GM18502 (cell line): ENCODE measurements around the gene FAM234A.

Experiments
- ATAC-seq: cut with Tn5 transposase; IDR thresholded peaks from one replicate; pipeline ENCODE4 v1.9.1; 2021; ENCODE audit warnings: mild to moderate bottlenecking; ENCODE audit not compliant: unreplicated experiment, poor library complexity

Gene FAM234A

DNA sequence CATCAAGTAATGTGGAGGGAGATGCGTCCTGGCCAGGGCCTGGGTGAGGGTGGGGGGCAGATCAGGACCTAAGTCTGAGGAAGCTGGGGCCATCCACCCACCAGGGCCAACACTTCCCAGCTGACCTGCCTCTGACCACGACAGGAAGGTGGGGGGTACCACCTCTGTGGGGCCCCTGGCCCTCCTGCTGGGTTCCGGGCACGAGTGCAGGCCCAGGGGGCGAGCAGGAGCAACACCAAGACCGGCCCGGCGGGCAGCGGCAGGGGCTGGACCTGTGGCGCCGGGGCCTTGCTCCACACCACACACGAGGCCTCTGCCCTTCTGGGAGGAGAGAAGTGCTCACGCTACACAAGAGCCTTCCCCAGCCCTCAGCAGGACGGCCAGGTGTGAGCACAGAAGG, 61.7 kb downstream of the FAM234A start:
- ATAC-seq: no peak

GRCh38 chr16:296806-297510, 62.3 kb downstream of the FAM234A start:
- no peak for ATAC-seq

DNA sequence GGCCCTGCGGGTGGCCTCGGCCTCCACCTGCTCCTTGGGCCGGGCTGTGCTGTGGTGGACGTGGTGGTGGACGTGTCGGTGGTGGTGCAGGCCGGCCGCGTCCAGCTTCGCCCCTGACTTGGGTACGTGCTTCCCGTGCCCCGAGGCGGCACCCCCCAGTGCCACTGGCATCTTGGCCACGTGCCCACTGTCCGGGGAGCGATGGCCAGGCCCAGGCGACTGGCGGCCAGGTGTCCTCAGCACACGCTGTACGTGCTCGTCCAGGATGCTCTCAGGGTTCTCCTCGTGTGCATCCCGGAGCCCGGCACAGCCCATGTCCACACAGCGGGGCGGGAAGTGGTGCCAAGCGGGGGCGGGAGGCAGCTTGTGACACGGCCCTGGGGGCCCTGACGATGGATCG, 63.2 kb downstream of the FAM234A start:
- no peak for ATAC-seq

GRCh38 chr16:301235-301634, 66.6 kb downstream of the FAM234A start:
- ATAC-seq: no peak

- ATAC-seq: no peak
Observed at GRCh38 chr16:301950-302349, 67.3 kb downstream of the FAM234A start.

GRCh38 chr16:303760-304505, 69.3 kb downstream of the FAM234A start:
- no peak for ATAC-seq

DNA sequence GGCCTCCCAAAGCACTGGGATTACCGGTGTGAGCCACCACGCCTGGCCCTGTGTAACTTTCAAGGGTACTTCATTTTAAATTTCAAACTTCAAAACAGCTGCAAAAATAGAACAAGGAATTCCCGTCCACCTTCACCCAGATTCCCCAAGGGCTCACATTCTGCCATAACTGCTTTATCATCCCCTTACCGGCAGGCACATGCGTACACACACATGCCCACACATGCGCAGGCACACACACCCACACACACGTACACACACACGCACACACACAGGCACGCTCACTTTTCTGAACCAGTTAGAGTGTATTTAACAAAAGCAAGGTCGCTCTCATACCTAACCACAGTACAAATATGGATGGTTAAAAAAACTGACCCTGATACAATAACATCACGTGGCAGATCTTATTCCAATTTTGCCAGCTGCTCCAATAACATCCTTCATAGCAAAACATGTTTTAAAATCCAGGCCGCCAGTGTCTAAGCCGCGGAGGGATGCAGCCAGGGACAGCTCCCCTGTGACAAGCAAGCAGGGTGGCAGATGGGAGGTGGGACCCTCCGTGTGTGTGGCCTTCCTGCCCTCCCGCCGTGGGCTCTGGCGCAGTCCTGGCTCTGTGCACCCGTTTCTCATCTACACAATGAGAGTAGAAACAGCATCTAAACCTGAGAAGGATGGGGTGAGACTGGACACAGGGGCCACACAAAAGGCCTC, 71.5 kb downstream of the FAM234A start:
- ATAC-seq: no peak

- ATAC-seq: no peak
Observed at GRCh38 chr16:306911-307370, 72.3 kb downstream of the FAM234A start.

- ATAC-seq: no peak
Observed at GRCh38 chr16:307691-308312, 73.2 kb downstream of the FAM234A start.

- no peak for ATAC-seq
Observed at GRCh38 chr16:309476-309875, 74.9 kb downstream of the FAM234A start.

GRCh38 chr16:311725-312124, 77.1 kb downstream of the FAM234A start:
- ATAC-seq: no peak

DNA sequence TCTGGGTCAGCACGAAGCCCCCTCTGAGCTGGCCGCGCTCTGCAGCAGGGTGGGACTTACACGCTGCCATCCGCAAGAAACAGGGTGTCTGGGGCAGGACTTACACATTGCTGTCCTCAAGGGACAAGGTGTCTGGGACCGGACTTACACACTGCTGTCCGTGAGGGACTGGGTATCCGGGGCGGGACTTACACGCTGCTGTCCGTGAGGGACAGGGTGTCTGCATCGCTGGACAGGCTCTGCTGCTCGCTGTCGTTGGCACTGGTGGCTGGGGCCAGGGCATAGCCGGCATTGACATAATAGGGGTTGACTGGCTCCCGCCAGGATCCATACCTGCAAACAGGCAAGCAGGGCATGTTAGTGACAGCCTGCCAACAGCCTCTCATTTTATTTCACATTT, 79.7 kb downstream of the FAM234A start:
- ATAC-seq: no peak

GRCh38 chr16:314795-315299, 80.2 kb downstream of the FAM234A start:
- ATAC-seq: no peak
